Thyroid gland (tissue), 4 donors: ENCODE measurements around the gene LMO1.

Experiments
- POLR2A ChIP-seq, 2 donors: fragments of 450-650 bp; IDR thresholded peaks; one replicate each; pipeline ENCODE4 v1.6.1; 2017; ENCODE audit warnings: antibody characterized with exemption in 2 of 2, mild to moderate bottlenecking in 2 of 2, moderate library complexity in 1 of 2
- TF ChIP-seq, protein P1 (sequence below), 6 experiments: fragments of 200-600 bp in 3 of 6; fragments of 450-650 bp in 3 of 6; sonication (generic) in 3 of 6; IDR thresholded peaks; one replicate each; pipeline ENCODE4 v1.5.1; 2016 to 2019; ENCODE audit warnings: antibody characterized with exemption in 6 of 6, mild to moderate bottlenecking in 2 of 6, inconsistent platforms in 1 of 6, moderate library complexity in 1 of 6

DNA sequence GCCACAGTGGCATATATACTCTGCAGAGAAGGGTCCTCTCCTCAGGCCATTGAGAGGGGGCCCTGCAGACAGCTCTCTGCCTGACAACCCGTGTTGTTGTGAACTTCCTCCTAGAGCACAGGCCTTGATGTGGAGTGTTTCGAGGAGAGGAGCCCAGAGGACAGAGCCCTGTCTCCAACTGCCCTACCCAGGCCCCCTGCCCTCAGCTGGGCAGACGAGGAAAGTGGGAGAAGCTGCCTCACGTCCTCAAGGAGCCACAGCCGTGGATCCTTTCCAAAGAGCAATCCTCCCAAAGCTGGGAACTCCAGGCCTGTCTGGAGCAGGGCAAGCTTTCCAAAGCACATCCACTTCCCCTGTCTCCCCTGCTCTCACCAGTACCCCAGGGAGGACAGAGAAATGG lies 10.7 kb downstream of the LMO1 start:
- TF ChIP-seq, protein P1, sequence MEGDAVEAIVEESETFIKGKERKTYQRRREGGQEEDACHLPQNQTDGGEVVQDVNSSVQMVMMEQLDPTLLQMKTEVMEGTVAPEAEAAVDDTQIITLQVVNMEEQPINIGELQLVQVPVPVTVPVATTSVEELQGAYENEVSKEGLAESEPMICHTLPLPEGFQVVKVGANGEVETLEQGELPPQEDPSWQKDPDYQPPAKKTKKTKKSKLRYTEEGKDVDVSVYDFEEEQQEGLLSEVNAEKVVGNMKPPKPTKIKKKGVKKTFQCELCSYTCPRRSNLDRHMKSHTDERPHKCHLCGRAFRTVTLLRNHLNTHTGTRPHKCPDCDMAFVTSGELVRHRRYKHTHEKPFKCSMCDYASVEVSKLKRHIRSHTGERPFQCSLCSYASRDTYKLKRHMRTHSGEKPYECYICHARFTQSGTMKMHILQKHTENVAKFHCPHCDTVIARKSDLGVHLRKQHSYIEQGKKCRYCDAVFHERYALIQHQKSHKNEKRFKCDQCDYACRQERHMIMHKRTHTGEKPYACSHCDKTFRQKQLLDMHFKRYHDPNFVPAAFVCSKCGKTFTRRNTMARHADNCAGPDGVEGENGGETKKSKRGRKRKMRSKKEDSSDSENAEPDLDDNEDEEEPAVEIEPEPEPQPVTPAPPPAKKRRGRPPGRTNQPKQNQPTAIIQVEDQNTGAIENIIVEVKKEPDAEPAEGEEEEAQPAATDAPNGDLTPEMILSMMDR (IDR thresholded peaks at IDR 0.05) = no peak
- no peak for TF ChIP-seq POLR2A (IDR thresholded peaks at IDR 0.05)
